ENCODE data around the gene XPO4. TPM values are rescaled to one million over a fixed set of nuclear protein-coding genes. Genes with fewer than 3 reads are reported as not detected.

XPO4 gene
- total and polyA plus RNA-seq, 2 of the 13 experiments (the other 11 are each of a cell fraction or from before 2014, with no cell fraction given), result 8.4 to 24.8 TPM

- TF ChIP-seq ZBTB33 (CRISPR knock-in tag; IDR thresholded peaks at IDR 0.05), result no peak
- TF ChIP-seq GTF3A (CRISPR knock-in tag; conservative IDR thresholded peaks at IDR 0.05), result no peak
- 0 out of 2 replicates have a peak, but pooled peaks have one; percentile 2 for TF ChIP-seq ZFP90 (CRISPR knock-in tag; IDR thresholded peaks at IDR 0.05; ENCODE audit: borderline replicate concordance)
- no peak for TF ChIP-seq FLYWCH1 (CRISPR knock-in tag; IDR thresholded peaks at IDR 0.05)
- no peak for TF ChIP-seq FOXO1 (CRISPR knock-in tag; IDR thresholded peaks at IDR 0.05)
- peak; percentile 8; the same call in 1 of the 2 replicates for TF ChIP-seq NFKB2 (CRISPR knock-in tag; IDR thresholded peaks at IDR 0.05; ENCODE audit: borderline replicate concordance)
- no peak for TF ChIP-seq RFXANK (CRISPR knock-in tag; IDR thresholded peaks at IDR 0.05)
- TF ChIP-seq MLLT10 (CRISPR knock-in tag; IDR thresholded peaks at IDR 0.05), result no peak
- TF ChIP-seq U2AF2 (IDR thresholded peaks at IDR 0.05; ENCODE audit: low read depth, low read length), result no peak
- TF ChIP-seq, protein P1, sequence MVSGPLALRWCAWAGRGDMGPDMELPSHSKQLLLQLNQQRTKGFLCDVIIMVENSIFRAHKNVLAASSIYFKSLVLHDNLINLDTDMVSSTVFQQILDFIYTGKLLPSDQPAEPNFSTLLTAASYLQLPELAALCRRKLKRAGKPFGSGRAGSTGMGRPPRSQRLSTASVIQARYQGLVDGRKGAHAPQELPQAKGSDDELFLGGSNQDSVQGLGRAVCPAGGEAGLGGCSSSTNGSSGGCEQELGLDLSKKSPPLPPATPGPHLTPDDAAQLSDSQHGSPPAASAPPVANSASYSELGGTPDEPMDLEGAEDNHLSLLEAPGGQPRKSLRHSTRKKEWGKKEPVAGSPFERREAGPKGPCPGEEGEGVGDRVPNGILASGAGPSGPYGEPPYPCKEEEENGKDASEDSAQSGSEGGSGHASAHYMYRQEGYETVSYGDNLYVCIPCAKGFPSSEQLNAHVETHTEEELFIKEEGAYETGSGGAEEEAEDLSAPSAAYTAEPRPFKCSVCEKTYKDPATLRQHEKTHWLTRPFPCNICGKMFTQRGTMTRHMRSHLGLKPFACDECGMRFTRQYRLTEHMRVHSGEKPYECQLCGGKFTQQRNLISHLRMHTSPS (CRISPR knock-in tag; IDR thresholded peaks at IDR 0.05; ENCODE audit: low read depth), result no peak
- 0 out of 2 replicates have a peak, but pooled peaks have one; percentile 9 for TF ChIP-seq ZNF768 (CRISPR knock-in tag; IDR thresholded peaks at IDR 0.05)
- TF ChIP-seq, protein P2, sequence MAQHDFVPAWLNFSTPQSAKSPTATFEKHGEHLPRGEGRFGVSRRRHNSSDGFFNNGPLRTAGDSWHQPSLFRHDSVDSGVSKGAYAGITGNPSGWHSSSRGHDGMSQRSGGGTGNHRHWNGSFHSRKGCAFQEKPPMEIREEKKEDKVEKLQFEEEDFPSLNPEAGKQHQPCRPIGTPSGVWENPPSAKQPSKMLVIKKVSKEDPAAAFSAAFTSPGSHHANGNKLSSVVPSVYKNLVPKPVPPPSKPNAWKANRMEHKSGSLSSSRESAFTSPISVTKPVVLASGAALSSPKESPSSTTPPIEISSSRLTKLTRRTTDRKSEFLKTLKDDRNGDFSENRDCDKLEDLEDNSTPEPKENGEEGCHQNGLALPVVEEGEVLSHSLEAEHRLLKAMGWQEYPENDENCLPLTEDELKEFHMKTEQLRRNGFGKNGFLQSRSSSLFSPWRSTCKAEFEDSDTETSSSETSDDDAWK (CRISPR knock-in tag; IDR thresholded peaks at IDR 0.05), result no peak
- TF ChIP-seq, protein P3, sequence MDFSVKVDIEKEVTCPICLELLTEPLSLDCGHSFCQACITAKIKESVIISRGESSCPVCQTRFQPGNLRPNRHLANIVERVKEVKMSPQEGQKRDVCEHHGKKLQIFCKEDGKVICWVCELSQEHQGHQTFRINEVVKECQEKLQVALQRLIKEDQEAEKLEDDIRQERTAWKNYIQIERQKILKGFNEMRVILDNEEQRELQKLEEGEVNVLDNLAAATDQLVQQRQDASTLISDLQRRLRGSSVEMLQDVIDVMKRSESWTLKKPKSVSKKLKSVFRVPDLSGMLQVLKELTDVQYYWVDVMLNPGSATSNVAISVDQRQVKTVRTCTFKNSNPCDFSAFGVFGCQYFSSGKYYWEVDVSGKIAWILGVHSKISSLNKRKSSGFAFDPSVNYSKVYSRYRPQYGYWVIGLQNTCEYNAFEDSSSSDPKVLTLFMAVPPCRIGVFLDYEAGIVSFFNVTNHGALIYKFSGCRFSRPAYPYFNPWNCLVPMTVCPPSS (IDR thresholded peaks at IDR 0.05), result no peak
- no peak for TF ChIP-seq MBD4 (IDR thresholded peaks at IDR 0.05; ENCODE audit: borderline replicate concordance, low read length)
- TF ChIP-seq SOX6 (IDR thresholded peaks at IDR 0.05), result no peak
- 0 out of 2 replicates have a peak, but pooled peaks have one; percentile 16 for TF ChIP-seq SOX6 (CRISPR knock-in tag; IDR thresholded peaks at IDR 0.05)
- no peak for TF ChIP-seq REPIN1 (CRISPR knock-in tag; IDR thresholded peaks at IDR 0.05; ENCODE audit: borderline replicate concordance, low read depth)
- TF ChIP-seq CHD4 (IDR thresholded peaks at IDR 0.05; ENCODE audit: borderline replicate concordance, low read length), result no peak
- TF ChIP-seq HHEX (CRISPR knock-in tag; IDR thresholded peaks at IDR 0.05), result no peak
- no peak for TF ChIP-seq RELA (CRISPR knock-in tag; IDR thresholded peaks at IDR 0.05)
- TF ChIP-seq, protein P4, sequence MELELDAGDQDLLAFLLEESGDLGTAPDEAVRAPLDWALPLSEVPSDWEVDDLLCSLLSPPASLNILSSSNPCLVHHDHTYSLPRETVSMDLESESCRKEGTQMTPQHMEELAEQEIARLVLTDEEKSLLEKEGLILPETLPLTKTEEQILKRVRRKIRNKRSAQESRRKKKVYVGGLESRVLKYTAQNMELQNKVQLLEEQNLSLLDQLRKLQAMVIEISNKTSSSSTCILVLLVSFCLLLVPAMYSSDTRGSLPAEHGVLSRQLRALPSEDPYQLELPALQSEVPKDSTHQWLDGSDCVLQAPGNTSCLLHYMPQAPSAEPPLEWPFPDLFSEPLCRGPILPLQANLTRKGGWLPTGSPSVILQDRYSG (CRISPR knock-in tag; IDR thresholded peaks at IDR 0.05), result no peak
- peak; percentile 77 for TF ChIP-seq NR2C2 (CRISPR knock-in tag; IDR thresholded peaks at IDR 0.05; ENCODE audit: borderline replicate concordance)
- no peak for TF ChIP-seq ZNF83 (CRISPR knock-in tag; IDR thresholded peaks at IDR 0.05; ENCODE audit: borderline replicate concordance)
- no peak for TF ChIP-seq FIP1L1 (IDR thresholded peaks at IDR 0.05; ENCODE audit: borderline replicate concordance, insufficient read depth, low read depth, low read length)
Measured at GRCh38 chr13:20902438-20903163, at the start of gene XPO4 (continued).

Data from HepG2 (cell line).